Muscle of arm (tissue), 12 donors: Measurements from ENCODE around the gene IRAG1. TPM values are rescaled to one million over a fixed set of nuclear protein-coding genes. Genes with fewer than 3 reads are reported as not detected.
"Not testable (repeated sequence)": the region's sequence is repeated elsewhere in the genome, so short reads cannot be mapped to it uniquely, and the experiment has no call there.

Experiments used
- DNase-seq: peaks from one replicate; pipeline ENCODE4 v3.0.0-alpha.2; 2013
- polyA plus RNA-seq, 12 donors: library from polyadenylated mRNA; unstranded; fragments of 120-200 nt; gene quantifications; one replicate each; pipeline ENCODE4 v1.2.1, GENCODE V29; 2013; ENCODE audit not compliant: insufficient read length in 12 of 12

IRAG1 gene
- polyA plus RNA-seq, 12 donors: 3.6 to 7.2 (median 4.7) TPM; not detected in 1

GRCh38 chr11:10701982-10702381, 8.4 kb upstream of the IRAG1 start:
- DNase-seq: no peak

- DNase-seq: no peak
Observed at GRCh38 chr11:10699072-10699471, 5.5 kb upstream of the IRAG1 start.

GRCh38 chr11:10697323-10697620, 3.7 kb upstream of the IRAG1 start:
- DNase-seq: no peak

- DNase-seq: no peak
Observed at GRCh38 chr11:10696468-10697322, 3.1 kb upstream of the IRAG1 start.

GRCh38 chr11:10695833-10696232, 2.3 kb upstream of the IRAG1 start:
- DNase-seq: no peak

- DNase-seq: no peak
Observed at GRCh38 chr11:10694486-10695239, 1.1 kb upstream of the IRAG1 start.

GRCh38 chr11:10692531-10693115, 932 bp downstream of the IRAG1 start:
- DNase-seq: no peak

GRCh38 chr11:10688401-10688800, 5.2 kb downstream of the IRAG1 start:
- no peak for DNase-seq

- DNase-seq: no peak
Observed at GRCh38 chr11:10686311-10686710, 7.2 kb downstream of the IRAG1 start.

- no peak for DNase-seq
Observed at GRCh38 chr11:10683429-10683828, 10.1 kb downstream of the IRAG1 start.

GRCh38 chr11:10680956-10681487, 12.5 kb downstream of the IRAG1 start:
- no peak for DNase-seq

GRCh38 chr11:10680279-10680678, 13.3 kb downstream of the IRAG1 start:
- DNase-seq: not testable (repeated sequence)

- DNase-seq: no peak
Observed at GRCh38 chr11:10679644-10680043, 13.9 kb downstream of the IRAG1 start.

GRCh38 chr11:10678101-10678500, 15.5 kb downstream of the IRAG1 start:
- DNase-seq: no peak

GRCh38 chr11:10676919-10677318, 16.6 kb downstream of the IRAG1 start:
- no peak for DNase-seq

GRCh38 chr11:10674911-10675440, 18.6 kb downstream of the IRAG1 start:
- DNase-seq: peak; percentile 49

GRCh38 chr11:10674440-10674855, 19.1 kb downstream of the IRAG1 start:
- DNase-seq: no peak

- DNase-seq: no peak
Observed at GRCh38 chr11:10673501-10674062, 20.0 kb downstream of the IRAG1 start.

- no peak for DNase-seq
Observed at GRCh38 chr11:10670099-10670498, 23.5 kb downstream of the IRAG1 start.

GRCh38 chr11:10669258-10670033, 24.1 kb downstream of the IRAG1 start:
- no peak for DNase-seq

- DNase-seq: no peak
Observed at GRCh38 chr11:10667521-10667885, 26.1 kb downstream of the IRAG1 start.
